Activated effector memory CD4-positive, alpha-beta T cell treated with anti-CD3 and anti-CD28 coated beads, Interleukin-2, amount 50 U/mL, for 16 hours (primary cell): ENCODE data around the gene RAB11FIP5.

Experiments used
- DNase-seq: peaks from one replicate; pipeline ENCODE4 v3.0.0-alpha.2; 2020

RAB11FIP5 gene

DNA sequence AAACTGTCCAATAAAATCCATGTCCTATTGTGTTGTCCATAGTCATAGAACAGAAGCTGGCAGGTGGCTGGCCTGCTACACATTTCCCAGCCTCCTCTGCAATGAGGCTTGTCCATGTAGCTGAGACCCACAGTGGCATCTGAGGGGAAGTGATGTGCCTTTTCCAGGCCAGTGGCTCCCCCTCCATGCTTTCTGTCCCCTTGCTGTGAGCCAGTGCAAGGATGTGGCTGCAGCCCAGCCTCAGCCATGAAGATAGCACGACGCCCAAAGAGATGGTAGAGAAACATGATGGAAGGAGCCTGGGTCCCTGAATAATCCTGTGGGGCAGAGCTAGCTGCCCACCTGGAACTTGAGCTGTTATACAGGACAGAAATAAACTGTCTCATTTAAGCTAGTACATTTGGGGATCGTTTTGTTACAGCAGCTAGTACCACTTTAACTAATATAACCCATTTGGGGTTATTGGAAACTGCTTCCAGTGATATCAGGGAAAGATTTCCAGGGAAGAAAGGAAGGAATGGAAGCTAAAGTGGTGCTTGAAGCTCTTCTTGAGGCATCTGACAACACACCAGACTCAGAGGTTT lies 81.6 kb downstream of the RAB11FIP5 start:
- no peak for DNase-seq

GRCh38 chr2:73028841-73029240 lies 83.9 kb downstream of the RAB11FIP5 start:
- no peak for DNase-seq

- no peak for DNase-seq
These were observed 85.4 kb downstream of the RAB11FIP5 start for GRCh38 chr2:73027340-73027739.

GRCh38 chr2:73023497-73023896 lies 89.3 kb downstream of the RAB11FIP5 start:
- DNase-seq = no peak
